ENCODE measurements around the gene LRBA.

Gene LRBA

DNA sequence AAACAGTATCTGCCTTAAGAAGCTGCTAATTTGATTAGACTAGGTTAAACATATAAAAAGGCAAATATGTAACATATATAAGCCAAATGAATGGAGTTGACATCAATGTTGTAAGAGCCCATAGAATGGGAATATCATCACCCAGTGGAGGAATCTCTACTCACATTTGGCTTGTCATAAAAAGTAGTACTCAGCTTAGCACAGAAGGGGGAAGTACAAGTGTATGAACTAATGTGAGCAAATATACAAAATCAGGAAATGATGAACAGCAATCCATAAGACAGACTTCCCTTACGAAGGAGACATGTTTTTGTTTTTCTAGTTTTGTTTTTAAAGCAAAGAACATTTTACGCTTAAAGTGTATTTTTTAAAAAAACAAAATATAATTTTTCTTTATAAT is 358.2 kb downstream of the LRBA start:
- DNase-seq (ENCODE audit: low read depth), result peak; percentile 10
- H3K4me3 ChIP-seq (ENCODE audit: low read depth, low read length), result no peak overlapping the region
- TF ChIP-seq, protein P1, sequence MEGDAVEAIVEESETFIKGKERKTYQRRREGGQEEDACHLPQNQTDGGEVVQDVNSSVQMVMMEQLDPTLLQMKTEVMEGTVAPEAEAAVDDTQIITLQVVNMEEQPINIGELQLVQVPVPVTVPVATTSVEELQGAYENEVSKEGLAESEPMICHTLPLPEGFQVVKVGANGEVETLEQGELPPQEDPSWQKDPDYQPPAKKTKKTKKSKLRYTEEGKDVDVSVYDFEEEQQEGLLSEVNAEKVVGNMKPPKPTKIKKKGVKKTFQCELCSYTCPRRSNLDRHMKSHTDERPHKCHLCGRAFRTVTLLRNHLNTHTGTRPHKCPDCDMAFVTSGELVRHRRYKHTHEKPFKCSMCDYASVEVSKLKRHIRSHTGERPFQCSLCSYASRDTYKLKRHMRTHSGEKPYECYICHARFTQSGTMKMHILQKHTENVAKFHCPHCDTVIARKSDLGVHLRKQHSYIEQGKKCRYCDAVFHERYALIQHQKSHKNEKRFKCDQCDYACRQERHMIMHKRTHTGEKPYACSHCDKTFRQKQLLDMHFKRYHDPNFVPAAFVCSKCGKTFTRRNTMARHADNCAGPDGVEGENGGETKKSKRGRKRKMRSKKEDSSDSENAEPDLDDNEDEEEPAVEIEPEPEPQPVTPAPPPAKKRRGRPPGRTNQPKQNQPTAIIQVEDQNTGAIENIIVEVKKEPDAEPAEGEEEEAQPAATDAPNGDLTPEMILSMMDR (conservative IDR thresholded peaks at IDR 0.05; ENCODE audit: low read depth, low read length), result no peak

DNA sequence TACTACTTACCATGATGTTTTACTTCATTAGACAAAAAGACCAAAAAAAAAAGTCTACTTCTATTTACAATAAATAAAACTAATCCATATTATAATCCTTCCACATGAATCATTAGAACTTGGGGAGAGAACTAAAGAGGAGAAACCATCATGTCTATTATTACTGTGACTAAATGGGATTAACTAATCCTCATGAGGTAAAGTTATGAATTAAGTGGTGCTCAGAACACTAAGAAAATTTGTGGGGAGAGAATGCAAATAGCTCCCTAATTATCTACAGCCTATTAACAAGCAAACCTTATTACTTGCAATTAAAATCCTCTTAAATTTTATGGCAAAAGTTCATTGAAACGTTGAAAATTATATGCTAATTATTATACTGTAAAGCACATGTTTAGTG is 364.3 kb downstream of the LRBA start:
- no peak for DNase-seq (ENCODE audit: low read depth)

DNA sequence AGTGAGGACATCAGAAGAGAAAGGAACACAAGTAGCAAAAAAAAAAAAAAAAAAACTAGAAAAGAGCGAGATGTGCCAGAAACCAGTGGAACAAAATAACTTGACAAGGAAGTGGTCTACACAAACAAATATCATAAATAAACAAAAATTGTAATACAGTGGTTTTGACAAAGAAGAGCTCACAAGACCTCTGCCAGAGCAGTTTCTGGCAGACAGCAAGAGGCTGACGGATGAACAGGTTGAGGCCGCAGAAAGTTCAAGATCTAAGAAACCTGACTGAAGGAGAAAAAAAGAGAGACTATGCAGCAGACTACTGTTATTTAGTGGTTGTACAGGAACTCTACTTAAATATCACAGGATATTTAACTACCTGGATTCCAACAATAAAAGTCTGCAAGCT is 367.0 kb downstream of the LRBA start:
- TF ChIP-seq, protein P1 (conservative IDR thresholded peaks at IDR 0.05; ENCODE audit: low read depth, low read length), result no peak
- DNase-seq (ENCODE audit: low read depth), result no peak
- H3K4me3 ChIP-seq (ENCODE audit: low read depth, low read length), result no peak overlapping the region

More for the DNA sequence above, 364.3 kb downstream of the LRBA start:
- no peak overlapping the region for H3K4me3 ChIP-seq (ENCODE audit: low read depth, low read length)
- TF ChIP-seq, protein P1 (conservative IDR thresholded peaks at IDR 0.05; ENCODE audit: low read depth, low read length), result no peak

DNA sequence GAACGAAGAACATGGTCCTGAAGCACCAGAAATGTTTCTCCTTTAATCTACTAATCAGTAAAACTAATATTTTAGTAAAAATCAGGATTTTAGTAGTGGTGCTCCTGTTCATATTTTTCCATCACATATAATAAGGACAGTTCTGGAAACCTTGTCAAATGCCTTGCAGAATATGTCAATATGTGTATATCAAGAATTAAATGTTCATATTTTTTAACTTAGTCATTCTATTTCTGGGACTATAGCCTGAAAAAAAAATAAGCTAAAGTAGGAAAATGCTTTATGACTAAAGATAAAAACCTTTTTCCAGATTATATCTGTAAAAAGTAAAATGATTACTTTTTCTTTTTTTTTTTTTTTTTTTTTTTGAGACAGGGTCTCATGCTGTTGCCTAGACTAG is 368.1 kb downstream of the LRBA start:
- TF ChIP-seq, protein P1 (conservative IDR thresholded peaks at IDR 0.05; ENCODE audit: low read depth, low read length), result no peak
- no peak overlapping the region for H3K4me3 ChIP-seq (ENCODE audit: low read depth, low read length)
- peak; percentile 12 for DNase-seq (ENCODE audit: low read depth)

DNA sequence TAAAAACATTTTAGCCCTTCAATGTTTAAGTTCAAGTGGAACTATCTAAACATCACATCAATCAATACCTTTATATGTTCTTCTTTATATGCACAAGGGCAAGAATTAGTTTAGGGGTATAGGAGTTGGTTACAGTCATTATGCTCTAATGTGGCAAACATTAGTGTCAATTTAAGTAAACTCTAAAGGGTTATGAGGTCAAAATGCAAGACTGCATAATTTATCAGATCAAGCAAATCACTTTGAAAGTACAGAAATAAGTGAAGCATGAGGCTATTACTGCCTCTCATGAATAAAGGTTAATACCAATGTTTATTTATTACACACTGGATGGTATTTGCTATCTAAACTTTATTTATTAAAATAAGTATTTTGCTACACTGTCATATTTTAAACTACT is 373.5 kb downstream of the LRBA start:
- no peak for DNase-seq (ENCODE audit: low read depth)
- TF ChIP-seq, protein P1 (conservative IDR thresholded peaks at IDR 0.05; ENCODE audit: low read depth, low read length), result no peak
- H3K4me3 ChIP-seq (ENCODE audit: low read depth, low read length), result no peak overlapping the region

DNA sequence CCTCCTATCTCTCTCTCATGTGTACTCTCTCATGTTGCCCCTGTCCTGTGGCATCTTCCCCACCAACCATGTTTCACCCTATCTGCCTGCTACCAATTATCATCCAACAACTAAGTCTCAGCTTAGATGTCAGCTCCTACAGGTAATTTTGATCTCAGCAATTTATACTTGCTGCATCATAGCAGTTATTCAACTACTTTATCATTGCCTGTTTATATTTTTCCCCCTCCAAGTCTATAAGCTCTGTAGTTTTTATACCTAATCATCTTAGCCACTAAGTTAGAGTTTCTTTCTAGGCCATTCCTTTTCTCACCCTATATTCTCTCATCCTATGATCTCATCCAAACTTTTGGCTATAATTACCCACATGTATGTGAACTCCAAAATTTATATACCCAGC is 382.4 kb downstream of the LRBA start:
- no peak for DNase-seq (ENCODE audit: low read depth)
- TF ChIP-seq, protein P1 (conservative IDR thresholded peaks at IDR 0.05; ENCODE audit: low read depth, low read length), result no peak
- H3K4me3 ChIP-seq (ENCODE audit: low read depth, low read length), result no peak overlapping the region

DNA sequence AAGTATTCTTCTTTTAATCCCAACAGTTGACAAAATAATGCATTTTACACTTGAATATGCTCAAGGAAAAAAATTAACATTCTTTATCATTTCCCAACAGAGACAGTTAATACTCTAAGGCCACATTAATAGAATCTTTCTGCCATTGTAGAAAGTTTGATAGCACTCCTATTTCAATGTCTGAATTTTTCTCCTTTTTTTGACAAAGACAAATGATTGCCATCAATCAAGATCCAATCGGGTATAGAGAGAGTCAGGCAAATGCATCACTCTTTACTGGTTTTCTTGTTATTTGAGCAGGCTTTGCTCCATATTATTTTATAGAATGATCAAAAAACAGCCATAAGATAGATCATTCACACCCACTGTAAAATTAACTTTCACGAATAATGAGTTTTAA is 387.0 kb downstream of the LRBA start:
- TF ChIP-seq, protein P1 (conservative IDR thresholded peaks at IDR 0.05; ENCODE audit: low read depth, low read length), result no peak
- no peak for DNase-seq (ENCODE audit: low read depth)

More for the DNA sequence above, 387.0 kb downstream of the LRBA start:
- H3K4me3 ChIP-seq (ENCODE audit: low read depth, low read length), result no peak overlapping the region

Measured in choroid plexus epithelial cell (primary cell).